HG03565 (cell line): Measurements from ENCODE around the gene TGM6.

Experiments used
- ATAC-seq: cut with Tn5 transposase; IDR thresholded peaks from one replicate; pipeline ENCODE4 v1.9.1; 2021; ENCODE audit warnings: mild to moderate bottlenecking, moderate library complexity; ENCODE audit not compliant: unreplicated experiment

The TGM6 gene

GRCh38 chr20:2363587-2363986 is 17.1 kb upstream of the TGM6 start:
- ATAC-seq: no peak

DNA sequence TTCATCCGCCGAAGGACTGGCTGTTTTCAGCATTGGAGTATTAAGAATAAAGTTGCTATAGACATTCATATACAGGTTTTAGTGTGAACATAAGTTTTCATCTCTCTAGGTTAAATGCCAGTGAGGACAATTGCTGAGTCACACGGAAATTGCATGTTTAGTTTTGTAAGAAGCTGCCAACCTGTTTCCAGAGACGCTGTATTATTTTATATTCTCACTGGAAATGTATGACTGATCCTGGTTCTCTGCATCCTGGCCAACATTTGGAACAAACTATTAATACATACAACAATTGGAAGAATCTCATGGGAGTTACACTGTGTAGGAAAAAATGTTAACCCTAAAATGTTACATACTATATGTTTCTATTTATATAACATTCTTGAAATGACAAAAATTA is 16.7 kb upstream of the TGM6 start:
- no peak for ATAC-seq

- ATAC-seq: no peak
Observed at GRCh38 chr20:2365091-2365490, 15.6 kb upstream of the TGM6 start.

- no peak for ATAC-seq
Observed at GRCh38 chr20:2365666-2366065, 15.0 kb upstream of the TGM6 start.

GRCh38 chr20:2368621-2369020 is 12.1 kb upstream of the TGM6 start:
- ATAC-seq: no peak

DNA sequence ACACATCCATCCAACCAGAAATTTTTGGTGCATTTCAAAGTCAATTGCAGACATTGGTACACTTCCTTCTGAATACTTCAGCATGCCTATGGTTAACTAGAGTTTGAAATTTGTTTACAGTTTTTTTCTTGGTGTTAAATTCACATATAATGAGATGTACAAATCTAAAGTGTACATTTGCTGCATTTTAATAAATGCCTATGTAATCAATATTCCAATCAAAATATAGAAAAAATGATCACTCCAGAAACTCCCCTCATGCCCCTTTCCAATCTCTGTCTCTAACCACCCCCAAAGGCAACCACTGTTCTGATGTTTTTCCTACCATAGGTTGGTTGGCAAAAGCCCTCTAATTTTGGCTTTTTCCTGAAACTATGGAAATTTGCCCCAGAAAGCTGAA is 7.6 kb upstream of the TGM6 start:
- no peak for ATAC-seq

DNA sequence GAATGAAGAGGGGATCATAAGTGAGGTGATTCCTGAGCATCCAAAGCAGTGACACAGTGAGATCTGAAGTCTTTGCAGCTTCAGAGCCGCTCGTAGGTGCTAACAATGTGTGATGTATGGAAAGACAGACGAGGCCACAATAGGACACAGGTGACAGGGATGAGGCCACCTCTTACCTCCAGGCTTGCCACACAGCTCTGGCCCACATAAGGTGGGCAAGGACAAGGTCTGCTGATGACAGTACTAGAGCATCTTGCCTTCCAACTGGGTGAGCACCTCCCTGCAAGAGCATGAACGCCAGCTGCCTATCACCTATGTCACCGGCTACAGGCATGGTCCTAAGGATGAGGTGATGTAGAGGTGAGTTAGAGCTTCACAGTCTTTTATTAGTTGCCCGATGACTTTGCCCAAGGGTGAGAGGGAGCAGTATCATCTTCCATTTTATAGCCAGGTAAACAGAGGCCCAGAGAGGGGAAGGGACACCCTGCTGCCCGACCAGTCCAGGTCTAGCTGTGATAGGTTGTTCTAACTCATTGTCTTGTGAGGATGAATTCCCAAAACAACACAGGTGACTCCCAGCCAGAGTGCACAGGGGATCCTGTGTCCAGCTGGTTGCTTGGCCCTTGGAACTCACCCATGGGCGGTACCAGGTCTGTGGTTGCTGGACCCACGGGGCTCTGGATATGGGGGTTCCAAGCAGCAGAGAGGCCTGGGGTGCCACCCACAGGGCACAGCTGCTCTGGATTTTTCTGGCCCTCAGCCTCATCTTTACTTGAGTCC is 6.2 kb upstream of the TGM6 start:
- no peak for ATAC-seq

GRCh38 chr20:2378893-2379292 is 1.8 kb upstream of the TGM6 start:
- ATAC-seq: no peak

GRCh38 chr20:2379511-2380229 is 1.0 kb upstream of the TGM6 start:
- ATAC-seq: no peak

- no peak for ATAC-seq
Observed at GRCh38 chr20:2381303-2381702, 602 bp downstream of the TGM6 start.

- no peak for ATAC-seq
Observed at GRCh38 chr20:2382833-2383232, 2.1 kb downstream of the TGM6 start.

DNA sequence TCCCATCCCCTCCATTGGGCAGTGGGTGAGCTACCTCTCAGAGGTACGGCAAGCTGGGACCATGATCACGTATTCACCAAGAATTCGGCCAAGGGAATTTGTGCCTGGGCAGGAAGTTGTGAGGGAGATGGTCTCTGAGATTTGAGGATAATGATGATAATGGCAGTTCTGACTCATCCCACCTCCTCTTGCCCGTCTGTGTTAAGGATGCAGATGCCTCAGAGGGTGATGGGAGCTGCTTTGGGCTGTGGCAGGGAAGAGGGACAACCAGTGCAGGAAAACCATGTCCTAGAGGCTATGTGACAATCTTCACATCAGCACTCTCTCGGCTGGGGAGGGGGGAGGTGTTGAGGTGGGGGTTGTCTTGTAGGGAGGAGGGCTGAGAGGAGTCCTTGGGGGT is 4.3 kb downstream of the TGM6 start:
- ATAC-seq: no peak

DNA sequence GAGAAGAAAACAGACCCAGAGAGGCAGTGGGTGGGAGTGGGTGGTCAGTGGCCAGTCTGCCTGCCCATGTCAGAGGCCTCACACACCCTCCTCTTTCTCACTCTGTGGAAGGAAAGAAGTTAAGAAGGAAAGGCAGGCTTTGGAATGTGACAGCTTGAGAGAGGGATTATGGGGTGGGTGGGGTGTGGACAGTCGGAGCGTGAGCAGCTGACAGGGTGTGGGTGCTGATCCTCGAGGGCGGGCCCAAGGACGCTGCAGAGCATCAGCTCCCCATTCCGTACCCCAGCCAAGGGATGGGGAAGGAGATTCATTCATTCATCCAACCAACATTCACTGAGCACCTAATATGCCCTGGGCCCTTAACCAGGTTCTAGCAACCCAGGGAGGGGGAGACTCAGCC is 4.8 kb downstream of the TGM6 start:
- ATAC-seq: no peak

DNA sequence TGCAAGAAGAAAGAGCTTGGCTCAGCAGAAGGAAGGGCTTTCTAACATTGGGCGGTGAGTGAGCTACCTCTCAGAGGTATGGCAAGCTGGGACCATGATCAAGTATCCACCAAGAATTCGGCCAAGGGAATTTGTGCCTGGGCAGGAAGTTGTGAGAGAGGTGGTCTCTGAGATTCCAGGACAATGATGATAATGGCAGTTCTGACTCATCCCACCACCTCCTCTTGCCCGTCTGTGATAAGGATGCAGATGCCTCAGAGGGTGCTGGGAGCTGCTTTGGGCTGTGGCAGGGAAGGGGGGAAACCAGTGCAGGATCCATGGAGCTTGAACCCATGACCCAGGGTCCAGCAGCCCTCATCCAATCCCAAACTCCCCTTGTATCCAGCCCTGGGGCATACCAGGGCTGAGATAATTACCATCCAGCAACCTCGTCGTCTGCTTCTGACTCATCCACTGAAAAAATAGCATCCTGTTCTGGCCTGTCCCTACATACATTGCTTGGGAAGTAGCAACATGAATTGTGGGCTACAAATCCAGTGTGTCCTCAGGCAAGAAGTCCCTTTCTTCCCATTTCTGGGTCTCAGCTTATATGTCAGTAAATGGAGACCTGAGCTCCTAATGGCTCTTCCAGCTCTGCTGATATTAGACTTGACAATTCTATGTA is 5.9 kb downstream of the TGM6 start:
- ATAC-seq: no peak

DNA sequence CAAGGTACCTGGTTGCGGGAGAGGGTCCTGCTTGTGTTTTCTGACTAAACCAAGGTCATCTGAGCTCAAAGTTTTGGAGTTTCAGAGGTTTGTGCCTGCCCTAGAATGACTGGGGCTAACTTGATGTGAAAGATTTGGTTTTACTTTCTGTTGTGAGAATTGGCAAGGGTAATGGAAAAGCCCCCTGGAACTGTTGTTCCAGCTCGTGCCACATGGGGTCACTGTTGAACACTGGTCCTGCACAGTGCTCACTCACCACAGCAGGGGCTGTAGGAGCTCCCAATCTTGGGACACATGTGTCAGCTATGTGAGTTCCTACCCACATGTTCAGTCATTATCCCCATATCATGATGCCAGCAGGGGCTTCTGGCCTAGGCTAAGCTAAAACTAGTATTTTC is 6.5 kb downstream of the TGM6 start:
- ATAC-seq: no peak

- ATAC-seq: no peak
Observed at GRCh38 chr20:2387580-2387979, 6.9 kb downstream of the TGM6 start.

DNA sequence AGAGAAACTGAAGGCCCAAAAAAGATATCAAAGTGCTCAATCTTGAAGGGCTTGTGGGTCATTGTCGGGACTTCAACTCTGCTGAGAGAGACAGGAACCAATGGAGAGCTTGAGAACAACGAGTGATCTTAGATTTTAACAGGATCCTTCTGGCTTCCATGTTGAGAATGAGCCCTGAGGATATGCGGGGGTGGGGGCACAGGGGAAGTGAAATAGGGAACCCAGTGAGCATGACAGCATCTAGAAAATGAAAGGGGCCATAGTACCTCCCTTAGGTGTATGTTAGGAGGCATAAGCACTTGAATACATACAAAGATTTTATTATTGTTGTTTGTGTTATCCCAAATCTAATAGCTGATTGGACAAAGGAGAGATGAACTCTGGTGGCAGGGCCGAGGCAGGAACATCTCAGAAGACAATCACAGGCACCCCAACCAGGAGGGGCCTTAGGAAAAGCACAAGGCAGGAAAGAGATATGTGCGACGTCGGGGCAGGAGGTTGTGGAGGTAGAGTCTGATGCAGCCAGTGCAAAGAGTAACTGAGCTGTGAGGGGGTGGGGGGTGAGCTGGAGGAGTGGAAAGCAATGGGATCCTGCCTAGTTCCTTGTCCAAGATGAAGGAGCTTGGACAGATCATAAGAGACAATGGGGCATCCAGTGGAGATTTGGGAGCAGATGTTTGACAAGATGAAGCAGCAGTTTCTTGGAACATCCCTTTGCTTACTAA is 10.4 kb downstream of the TGM6 start:
- no peak for ATAC-seq

GRCh38 chr20:2394411-2395055 is 13.8 kb downstream of the TGM6 start:
- ATAC-seq: no peak

- no peak for ATAC-seq
Observed at GRCh38 chr20:2395136-2395535, 14.4 kb downstream of the TGM6 start.

DNA sequence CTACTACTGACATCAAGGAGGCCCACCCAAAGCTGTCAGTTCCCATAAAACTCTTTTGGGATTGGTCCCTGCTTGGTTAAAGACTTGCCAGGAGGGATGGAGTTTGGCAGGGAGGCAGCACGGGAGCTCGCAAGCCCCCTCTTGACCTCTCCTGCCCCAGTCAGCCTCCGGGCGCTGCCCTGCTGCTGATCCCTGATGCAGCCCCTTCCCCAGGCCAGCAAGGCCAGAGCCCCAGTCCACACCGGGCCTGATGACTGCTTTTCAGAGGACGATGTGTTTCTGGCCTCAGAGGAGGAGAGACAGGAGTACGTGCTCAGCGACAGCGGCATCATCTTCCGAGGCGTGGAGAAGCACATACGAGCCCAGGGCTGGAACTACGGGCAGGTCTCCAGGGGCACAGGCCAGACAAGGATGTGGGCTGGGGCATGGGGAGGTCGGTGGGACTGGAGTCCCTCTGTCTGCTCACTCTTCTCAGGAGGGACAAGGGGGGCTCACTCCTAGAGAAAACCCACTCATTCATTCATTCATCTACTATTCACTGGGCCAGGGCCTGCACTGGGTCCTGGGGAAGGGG is 15.6 kb downstream of the TGM6 start:
- ATAC-seq: no peak

- ATAC-seq: no peak
Observed at GRCh38 chr20:2397091-2397490, 16.4 kb downstream of the TGM6 start.
